GM21576 (cell line): ENCODE results near the gene PDCD1LG2.

Source experiments
- ATAC-seq: cut with Tn5 transposase; IDR thresholded peaks from one replicate; pipeline ENCODE4 v1.9.1; 2021; ENCODE audit warnings: mild to moderate bottlenecking, moderate library complexity; ENCODE audit not compliant: unreplicated experiment

Gene PDCD1LG2

DNA sequence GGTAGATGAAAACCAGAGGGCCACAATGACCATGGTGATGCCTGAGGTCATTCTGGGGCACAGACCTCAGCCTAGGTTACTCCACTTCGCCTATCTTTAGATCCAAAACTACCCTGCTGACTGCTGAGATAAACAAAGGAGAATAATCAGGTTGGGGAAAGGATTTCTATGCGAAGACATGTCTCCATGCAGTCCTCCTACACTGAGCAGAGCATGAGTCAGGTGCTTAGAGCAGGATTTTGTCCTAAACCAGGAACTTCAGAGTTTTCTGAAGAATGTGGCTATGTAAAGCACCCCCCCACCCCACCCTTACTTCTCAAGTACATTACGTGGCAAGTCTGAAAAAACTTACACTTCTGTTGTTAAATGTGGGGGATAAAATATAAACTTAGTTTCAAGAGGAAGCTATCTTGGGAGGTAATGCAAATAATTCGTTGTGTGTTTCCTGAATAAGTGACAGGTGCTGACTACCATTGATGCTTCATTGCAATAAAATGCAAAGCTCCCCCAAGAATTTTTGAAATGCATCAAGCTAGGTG is 19.4 kb downstream of the PDCD1LG2 start:
- peak; percentile 57 for ATAC-seq

DNA sequence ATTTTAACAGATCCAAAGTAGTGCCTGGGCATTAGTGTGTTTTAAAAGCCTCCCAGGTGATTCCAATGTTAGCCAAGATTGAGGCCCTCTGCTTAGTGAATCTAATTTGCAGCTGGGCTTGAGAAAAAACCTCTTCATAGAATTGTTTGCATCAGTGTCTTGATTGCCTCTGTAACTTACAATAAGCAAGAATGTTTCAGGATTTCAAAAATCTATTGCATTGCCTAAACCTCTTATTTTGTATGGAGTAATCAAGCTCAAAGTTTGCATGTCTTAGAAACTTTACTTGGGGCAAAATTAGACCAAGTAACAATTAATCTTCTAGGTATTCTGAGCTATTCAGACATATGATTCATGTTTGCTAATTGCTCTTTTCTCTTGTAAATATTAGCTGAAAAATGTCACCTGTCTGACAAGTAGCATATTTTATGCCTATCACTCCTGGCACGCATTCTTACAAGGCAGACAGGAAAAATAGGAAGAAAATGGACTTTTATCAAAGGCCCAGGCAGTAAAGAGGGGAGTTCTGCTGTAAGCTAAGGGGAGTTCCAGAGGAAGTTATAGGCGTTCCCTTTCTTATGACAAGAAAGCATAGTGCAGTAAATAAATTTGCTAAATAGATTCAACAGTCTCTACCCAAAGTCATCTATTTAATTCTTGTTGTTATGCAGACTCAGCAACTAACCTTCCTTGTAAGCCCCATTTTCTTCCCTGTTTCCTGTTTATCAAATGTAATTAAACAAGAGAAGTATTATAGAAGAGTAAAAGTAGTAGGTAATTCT is 21.0 kb downstream of the PDCD1LG2 start:
- ATAC-seq = no peak

DNA sequence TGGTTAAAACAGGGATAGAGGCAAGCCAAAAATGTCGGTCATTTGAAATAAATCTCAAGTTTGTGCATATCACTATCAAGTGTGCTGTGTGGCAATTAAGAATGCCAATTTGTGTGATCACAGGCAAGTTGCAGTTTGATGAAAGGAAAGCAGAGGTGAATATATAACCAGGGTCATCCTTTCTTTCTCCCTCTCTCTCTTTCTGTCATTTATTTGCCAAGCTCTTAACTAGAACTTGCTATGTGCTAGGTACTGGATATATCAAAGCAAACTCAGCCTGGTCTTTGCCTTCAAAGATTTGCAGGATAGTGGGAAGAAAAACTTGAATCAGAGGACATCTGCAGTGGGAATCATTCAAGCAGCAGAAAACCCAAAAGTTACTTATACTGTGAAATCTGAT is 22.0 kb downstream of the PDCD1LG2 start:
- no peak for ATAC-seq

GRCh38 chr9:5532790-5533189 is 22.5 kb downstream of the PDCD1LG2 start:
- no peak for ATAC-seq

DNA sequence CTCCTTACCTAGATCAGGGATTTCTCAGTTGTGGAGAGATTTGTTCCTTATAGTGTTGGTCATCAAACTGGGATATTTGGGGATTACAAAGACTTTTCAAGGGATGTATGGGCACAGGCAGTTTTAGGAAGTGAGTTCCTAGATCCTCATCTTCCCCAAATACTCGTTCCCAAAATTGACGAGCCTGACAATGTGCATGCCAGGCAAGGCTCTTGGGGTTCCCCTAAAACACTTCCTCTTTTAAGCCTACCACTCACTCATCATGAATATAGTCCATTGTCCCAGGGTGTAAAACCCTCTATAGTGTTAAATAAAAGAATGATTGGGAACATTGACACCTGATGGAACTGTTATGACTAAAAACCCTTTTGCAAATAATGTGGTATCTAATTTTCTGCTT is 26.4 kb downstream of the PDCD1LG2 start:
- peak; percentile 64 for ATAC-seq

- no peak for ATAC-seq
Measured at GRCh38 chr9:5543875-5544702, 33.8 kb downstream of the PDCD1LG2 start.

DNA sequence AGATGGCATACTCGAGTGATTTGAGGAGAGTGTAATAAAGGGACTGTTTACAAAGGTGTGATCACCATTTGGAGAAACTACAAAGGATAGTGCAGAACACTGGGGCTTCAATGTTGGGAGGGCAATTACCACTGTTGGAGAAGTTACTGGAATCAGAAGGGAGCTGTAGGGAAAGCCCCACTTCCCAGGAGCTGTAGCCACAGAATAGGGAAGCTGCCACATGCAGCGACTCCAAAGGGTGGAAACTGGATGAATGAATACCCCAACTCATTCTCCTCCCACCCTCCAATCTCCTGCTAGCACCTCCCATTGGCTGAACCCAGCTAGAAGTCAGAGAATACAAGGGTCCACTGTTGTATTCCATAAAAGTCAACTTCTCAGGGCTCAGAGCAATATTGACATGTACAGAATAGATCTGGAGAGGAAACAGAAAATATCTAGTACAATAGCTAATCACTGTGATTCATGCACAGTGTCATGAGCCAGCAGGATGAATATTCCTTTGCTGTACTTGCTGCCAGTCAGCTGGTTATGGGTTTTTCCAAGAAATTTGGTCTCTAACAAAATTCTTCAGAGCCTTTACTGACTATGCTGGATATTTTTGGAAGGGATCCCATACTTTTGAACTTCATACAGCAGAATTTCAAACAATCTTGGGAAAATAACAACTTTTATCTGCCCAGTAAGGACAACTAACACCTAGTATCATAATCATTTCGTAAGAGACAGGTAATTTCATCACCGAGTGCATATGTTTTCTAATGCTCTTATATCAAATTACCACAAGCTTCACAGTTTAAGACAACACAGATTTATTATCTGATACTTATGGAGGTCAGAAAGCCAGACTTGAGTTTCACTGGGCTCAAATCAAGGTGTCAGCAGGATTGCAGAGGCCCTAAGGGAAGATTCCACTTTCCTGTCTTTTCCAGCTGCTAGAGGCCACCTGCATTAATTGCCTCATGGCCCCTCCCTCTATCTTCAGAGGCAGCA is 39.6 kb downstream of the PDCD1LG2 start:
- ATAC-seq = no peak

DNA sequence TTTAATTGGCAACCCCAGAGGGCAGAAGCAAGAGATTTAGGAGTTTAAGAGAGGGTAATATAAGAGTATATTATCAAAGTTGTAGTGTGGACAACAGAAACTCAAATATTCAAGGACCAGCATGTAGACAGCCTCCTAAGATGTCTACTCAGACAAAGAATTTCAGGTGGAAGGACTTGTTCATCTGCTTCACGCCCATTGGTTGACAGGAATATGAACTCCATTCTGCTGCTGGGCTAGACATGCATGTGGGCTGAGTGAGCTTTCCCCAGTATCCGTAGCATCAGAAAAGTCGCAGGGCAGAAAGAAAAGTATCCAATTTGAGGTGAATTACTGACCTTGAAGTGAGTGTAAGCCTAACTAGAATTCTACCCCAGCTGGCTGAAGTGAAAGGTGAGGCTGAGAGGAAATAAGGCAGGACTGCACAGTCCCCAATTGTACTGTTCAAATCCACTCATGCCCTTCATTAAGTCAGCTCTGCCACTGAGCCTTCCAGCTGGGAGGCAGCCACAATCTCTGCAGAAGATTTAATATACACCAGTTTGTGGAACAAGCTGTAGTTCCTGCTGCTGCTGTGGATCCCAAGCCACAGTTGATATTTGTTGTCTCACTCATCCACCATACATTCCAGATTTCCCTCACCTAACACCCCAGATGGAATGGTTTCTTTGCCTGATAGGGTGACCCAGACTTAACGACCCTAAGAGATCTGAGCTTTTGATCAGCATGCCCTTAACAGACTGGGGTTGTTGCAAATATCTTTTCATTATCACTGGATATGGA is 41.2 kb downstream of the PDCD1LG2 start:
- no peak for ATAC-seq

GRCh38 chr9:5552301-5552700 is 42.0 kb downstream of the PDCD1LG2 start:
- no peak for ATAC-seq

DNA sequence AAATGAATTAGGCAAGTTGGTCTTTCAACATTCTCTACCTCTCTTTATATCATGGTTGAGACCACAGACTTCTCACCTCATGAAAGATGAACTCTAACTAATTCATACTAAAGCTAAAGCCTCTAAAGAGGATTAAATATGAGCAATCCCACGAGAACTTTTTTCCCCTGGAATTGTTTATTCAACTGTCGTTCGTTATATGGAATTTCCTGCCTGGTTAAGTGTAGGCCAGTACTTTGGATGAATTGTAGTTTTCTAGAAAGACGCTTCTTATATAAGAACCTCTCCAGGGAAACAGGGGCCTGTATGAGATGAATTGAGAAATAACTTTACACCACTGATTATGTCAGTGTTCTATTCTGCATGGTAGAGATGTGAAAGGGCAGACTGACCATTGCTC is 42.9 kb downstream of the PDCD1LG2 start:
- ATAC-seq = no peak

GRCh38 chr9:5554254-5554653 is 43.9 kb downstream of the PDCD1LG2 start:
- peak; percentile 64 for ATAC-seq

DNA sequence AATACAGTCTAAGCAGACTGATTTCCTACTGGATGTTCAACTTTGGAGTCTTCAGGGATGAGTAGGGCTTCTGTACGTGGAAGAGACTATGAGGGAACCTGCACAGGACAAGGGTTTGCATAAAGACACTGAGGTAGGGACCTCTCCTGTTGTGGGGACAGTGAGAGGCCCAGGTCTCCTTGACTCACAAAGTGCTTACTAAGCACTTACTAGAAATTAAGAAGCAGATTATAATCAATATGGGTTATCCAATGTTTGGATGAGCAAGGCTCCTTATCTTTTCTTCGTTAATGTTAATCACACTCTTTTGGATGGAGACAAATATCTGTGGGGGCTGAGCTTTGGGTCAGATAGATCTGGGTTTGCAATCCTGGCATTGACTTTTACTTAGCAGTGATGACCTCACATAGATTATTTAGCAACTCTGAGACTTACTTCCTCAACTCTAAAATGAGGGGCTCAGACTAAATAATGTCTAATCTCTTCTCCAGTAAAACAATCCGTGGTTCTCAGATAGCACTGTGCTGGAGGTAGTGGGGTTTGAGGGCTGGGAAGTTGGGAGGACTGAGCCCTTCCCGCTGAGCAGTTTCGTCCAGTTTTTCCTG is 45.9 kb downstream of the PDCD1LG2 start:
- no peak for ATAC-seq

- ATAC-seq = peak; percentile 54
Measured at GRCh38 chr9:5557606-5558587, 47.6 kb downstream of the PDCD1LG2 start.

- ATAC-seq = no peak
Measured at GRCh38 chr9:5559659-5560058, 49.3 kb downstream of the PDCD1LG2 start.

GRCh38 chr9:5560443-5561100 is 50.2 kb downstream of the PDCD1LG2 start:
- no peak for ATAC-seq

DNA sequence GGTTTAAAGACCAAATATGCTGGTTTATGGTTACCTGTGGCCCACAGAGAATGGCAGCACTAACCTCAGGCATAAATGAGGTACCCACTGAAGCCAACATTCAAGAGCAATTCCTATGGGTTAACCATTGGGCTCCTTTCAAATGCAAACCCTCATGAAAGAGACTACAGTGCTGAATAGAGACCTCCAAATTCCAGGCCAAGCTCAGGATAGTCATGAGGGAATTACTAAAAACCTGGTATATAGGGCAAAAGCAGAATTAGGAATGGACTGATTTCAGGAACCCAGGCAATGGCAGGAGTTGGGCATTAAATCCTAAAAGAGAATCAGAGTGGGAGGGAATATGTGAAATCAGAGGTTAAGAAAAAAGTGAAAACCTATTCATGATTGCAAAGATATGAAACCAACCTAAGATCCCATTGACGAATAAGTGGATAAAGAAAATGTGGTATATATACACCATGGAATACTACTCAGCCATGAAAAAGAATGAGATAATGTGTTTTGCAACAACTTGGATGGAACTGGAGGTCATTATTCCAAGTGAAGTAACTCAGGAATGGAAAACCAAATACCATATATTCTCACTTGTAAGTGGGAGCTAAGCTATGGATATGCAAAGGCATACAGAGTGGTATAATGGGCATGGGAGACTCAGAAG is 51.6 kb downstream of the PDCD1LG2 start:
- ATAC-seq = no peak

DNA sequence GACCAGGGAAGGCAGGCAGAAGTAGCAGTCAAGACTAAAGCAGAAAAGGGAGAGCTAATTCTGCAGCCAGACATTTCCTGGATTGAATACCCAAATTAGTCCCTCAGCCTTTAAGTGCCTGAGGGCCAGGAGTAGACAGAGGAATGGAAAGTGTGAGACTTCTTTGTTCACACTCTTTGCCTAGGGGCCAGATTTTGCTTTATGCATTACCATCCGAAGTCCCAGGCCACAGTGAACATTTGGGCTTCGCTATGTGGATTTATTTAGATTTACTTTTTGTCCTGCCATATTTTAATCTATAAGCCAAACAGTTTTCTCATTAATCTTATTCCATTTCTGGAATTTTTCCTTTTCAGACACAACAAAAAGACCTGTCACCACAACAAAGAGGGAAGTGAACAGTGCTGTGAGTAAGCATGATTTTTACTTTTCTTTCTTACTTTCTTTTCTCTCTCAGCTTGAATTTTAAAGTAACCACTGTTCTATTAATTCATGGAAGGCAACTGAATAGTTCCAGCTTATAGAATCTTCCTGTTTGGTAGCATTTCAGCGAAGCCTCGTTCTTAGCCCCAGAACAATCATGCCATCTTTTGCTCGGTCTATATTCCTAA is 52.6 kb downstream of the PDCD1LG2 start:
- no peak for ATAC-seq
